ENCODE measurements around the gene ADARB1.

DNA sequence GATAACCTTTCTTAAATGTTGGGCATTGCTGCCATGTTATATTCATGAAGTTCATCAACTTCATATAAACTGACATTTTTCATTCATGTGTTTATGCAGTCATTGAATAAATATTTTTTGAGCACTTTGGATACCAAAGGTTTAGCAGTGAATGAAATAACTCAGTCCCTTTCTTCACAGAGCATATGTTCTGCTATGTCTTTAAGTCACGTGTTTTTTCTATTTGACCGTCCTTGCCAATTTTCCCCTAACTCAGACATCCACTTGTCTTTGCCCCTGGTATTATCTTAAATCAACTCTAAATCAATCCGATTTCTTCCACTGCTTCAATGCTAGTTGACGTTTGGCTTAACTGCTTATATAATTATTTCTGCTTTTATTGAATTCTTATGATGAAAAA lies 16.6 kb downstream of the ADARB1 start:
- TF ChIP-seq, protein P1, sequence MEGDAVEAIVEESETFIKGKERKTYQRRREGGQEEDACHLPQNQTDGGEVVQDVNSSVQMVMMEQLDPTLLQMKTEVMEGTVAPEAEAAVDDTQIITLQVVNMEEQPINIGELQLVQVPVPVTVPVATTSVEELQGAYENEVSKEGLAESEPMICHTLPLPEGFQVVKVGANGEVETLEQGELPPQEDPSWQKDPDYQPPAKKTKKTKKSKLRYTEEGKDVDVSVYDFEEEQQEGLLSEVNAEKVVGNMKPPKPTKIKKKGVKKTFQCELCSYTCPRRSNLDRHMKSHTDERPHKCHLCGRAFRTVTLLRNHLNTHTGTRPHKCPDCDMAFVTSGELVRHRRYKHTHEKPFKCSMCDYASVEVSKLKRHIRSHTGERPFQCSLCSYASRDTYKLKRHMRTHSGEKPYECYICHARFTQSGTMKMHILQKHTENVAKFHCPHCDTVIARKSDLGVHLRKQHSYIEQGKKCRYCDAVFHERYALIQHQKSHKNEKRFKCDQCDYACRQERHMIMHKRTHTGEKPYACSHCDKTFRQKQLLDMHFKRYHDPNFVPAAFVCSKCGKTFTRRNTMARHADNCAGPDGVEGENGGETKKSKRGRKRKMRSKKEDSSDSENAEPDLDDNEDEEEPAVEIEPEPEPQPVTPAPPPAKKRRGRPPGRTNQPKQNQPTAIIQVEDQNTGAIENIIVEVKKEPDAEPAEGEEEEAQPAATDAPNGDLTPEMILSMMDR (IDR thresholded peaks at IDR 0.05; ENCODE audit: borderline replicate concordance, extremely low read depth, low read length, poor library complexity, severe bottlenecking): no peak
- no peak for TF ChIP-seq EZH2 (IDR thresholded peaks at IDR 0.05; ENCODE audit: borderline replicate concordance, low read depth, low read length, severe bottlenecking)
